ENCODE measurements around the gene CCDC50. TPM values are rescaled to one million over a fixed set of nuclear protein-coding genes. Genes with fewer than 3 reads are reported as not detected.

Gene CCDC50
- total RNA-seq, 1 donor from 2014 or later: 178 TPM

DNA sequence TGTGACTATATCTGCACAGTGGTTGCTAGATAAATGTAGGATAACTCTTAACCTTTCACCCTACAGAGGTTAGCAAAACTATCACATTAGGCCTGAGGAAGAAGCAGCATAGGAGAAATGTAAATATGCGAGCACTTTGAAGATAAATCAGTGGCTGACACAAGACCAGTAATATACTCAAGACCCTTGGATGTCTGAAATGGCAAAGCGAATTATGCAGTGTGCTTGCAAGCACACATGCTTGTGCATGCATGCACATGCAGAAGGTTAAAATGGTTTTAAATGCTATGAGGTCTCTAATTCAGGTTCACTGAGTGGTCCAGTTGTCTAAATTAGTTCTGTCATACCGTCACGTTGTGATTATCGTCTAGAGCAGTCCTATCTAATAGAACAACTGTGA is 14.7 kb downstream of the CCDC50 start:
- H3K4me3 ChIP-seq (ENCODE audit: low read depth, low read length): no peak overlapping the region
- no peak for DNase-seq (ENCODE audit: low read depth)
- H3K27me3 ChIP-seq (ENCODE audit: control insufficient read depth, insufficient read depth, low read length): no peaks in the 10 kb centered on the region
- TF ChIP-seq, protein P1, sequence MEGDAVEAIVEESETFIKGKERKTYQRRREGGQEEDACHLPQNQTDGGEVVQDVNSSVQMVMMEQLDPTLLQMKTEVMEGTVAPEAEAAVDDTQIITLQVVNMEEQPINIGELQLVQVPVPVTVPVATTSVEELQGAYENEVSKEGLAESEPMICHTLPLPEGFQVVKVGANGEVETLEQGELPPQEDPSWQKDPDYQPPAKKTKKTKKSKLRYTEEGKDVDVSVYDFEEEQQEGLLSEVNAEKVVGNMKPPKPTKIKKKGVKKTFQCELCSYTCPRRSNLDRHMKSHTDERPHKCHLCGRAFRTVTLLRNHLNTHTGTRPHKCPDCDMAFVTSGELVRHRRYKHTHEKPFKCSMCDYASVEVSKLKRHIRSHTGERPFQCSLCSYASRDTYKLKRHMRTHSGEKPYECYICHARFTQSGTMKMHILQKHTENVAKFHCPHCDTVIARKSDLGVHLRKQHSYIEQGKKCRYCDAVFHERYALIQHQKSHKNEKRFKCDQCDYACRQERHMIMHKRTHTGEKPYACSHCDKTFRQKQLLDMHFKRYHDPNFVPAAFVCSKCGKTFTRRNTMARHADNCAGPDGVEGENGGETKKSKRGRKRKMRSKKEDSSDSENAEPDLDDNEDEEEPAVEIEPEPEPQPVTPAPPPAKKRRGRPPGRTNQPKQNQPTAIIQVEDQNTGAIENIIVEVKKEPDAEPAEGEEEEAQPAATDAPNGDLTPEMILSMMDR (IDR thresholded peaks at IDR 0.05; ENCODE audit: insufficient read depth, low read length, poor library complexity, severe bottlenecking): no peak
- no peaks in the 10 kb centered on the region for H3K36me3 ChIP-seq (ENCODE audit: control insufficient read depth, insufficient read depth, low read length)

- no peak for DNase-seq (ENCODE audit: low read depth)
- TF ChIP-seq, protein P1 (IDR thresholded peaks at IDR 0.05; ENCODE audit: insufficient read depth, low read length, poor library complexity, severe bottlenecking): no peak
- no peak overlapping the region for H3K4me3 ChIP-seq (ENCODE audit: low read depth, low read length)
- no peaks in the 10 kb centered on the region for H3K36me3 ChIP-seq (ENCODE audit: control insufficient read depth, insufficient read depth, low read length)
- no peaks in the 10 kb centered on the region for H3K27me3 ChIP-seq (ENCODE audit: control insufficient read depth, insufficient read depth, low read length)
These were observed 16.1 kb downstream of the CCDC50 start for GRCh38 chr3:191345334-191345733.

GRCh38 chr3:191347228-191347627 is 18.0 kb downstream of the CCDC50 start:
- Histone ChIP-seq H3K36me3 (ENCODE audit: control insufficient read depth, insufficient read depth, low read length) (no peaks in the 10 kb centered on the region), H3K4me3 (ENCODE audit: low read depth, low read length) (no peak overlapping the region), H3K27me3 (ENCODE audit: control insufficient read depth, insufficient read depth, low read length) (no peaks in the 10 kb centered on the region)
- no peak for DNase-seq (ENCODE audit: low read depth)
- TF ChIP-seq, protein P1 (IDR thresholded peaks at IDR 0.05; ENCODE audit: insufficient read depth, low read length, poor library complexity, severe bottlenecking): no peak

DNA sequence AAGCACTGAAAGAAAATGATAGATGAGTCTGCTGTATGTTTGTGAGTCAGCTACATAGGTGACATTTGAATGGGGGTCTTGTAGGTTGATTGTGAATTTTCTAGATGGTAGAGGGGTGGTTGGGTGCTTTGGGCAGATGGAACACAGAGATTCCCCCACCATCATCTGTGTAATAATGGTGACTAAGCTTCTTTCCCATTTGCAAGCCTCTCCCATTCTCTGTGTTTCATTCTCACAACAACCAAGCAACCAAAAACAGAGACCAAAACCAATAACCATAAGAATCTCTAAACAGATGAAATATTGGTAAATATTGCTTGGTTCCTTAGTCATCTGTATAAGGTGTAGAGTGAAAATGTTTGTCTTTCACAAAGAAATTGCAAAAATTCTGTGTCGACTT is 18.9 kb downstream of the CCDC50 start:
- no peaks in the 10 kb centered on the region for H3K27me3 ChIP-seq (ENCODE audit: control insufficient read depth, insufficient read depth, low read length)
- no peak for DNase-seq (ENCODE audit: low read depth)
- TF ChIP-seq, protein P1 (IDR thresholded peaks at IDR 0.05; ENCODE audit: insufficient read depth, low read length, poor library complexity, severe bottlenecking): no peak
- no peak overlapping the region for H3K4me3 ChIP-seq (ENCODE audit: low read depth, low read length)
- no peaks in the 10 kb centered on the region for H3K36me3 ChIP-seq (ENCODE audit: control insufficient read depth, insufficient read depth, low read length)

GRCh38 chr3:191350396-191351090 is 21.3 kb downstream of the CCDC50 start:
- Histone ChIP-seq H3K27me3 (ENCODE audit: control insufficient read depth, insufficient read depth, low read length) (no peaks in the 10 kb centered on the region), H3K4me3 (ENCODE audit: low read depth, low read length) (no peak overlapping the region), H3K36me3 (ENCODE audit: control insufficient read depth, insufficient read depth, low read length) (no peaks in the 10 kb centered on the region)
- no peak for DNase-seq (ENCODE audit: low read depth)
- TF ChIP-seq, protein P1 (IDR thresholded peaks at IDR 0.05; ENCODE audit: insufficient read depth, low read length, poor library complexity, severe bottlenecking): no peak

GRCh38 chr3:191352014-191352413 is 22.8 kb downstream of the CCDC50 start:
- DNase-seq (ENCODE audit: low read depth): no peak
- Histone ChIP-seq H3K4me3 (ENCODE audit: low read depth, low read length) (no peak overlapping the region), H3K36me3 (ENCODE audit: control insufficient read depth, insufficient read depth, low read length) (no peaks in the 10 kb centered on the region), H3K27me3 (ENCODE audit: control insufficient read depth, insufficient read depth, low read length) (no peaks in the 10 kb centered on the region)
- TF ChIP-seq, protein P1 (IDR thresholded peaks at IDR 0.05; ENCODE audit: insufficient read depth, low read length, poor library complexity, severe bottlenecking): no peak
